BLaER1 treated with 17β-estradiol and CSF1 and Interleukin-3, amounts not matched to agents 10 nM and 100 nM (cell line): ENCODE measurements around the gene TLR6.

Experiments used
- H3K27ac ChIP-seq, 11 experiments: shearing (Covaris generic); formaldehyde crosslinking; 2 replicates each; pipeline ENCODE4 v1.8.1; 2022
- H3K27me3 ChIP-seq, 11 experiments: shearing (Covaris generic); formaldehyde crosslinking; 2 replicates each; pipeline ENCODE4 v1.8.1; 2022
- H3K36me3 ChIP-seq, 11 experiments: shearing (Covaris generic); formaldehyde crosslinking; 2 replicates each; pipeline ENCODE4 v1.8.1; 2022
- H3K4me1 ChIP-seq, 10 experiments: shearing (Covaris generic); formaldehyde crosslinking; 2 replicates each; pipeline ENCODE4 v1.8.1; 2022
- H3K4me2 ChIP-seq, 11 experiments: shearing (Covaris generic); formaldehyde crosslinking; 2 replicates each; pipeline ENCODE4 v1.8.1; 2022
- H3K4me3 ChIP-seq, 10 experiments: shearing (Covaris generic); formaldehyde crosslinking; 2 replicates each; pipeline ENCODE4 v1.8.1; 2022
- H3K9ac ChIP-seq, 11 experiments: shearing (Covaris generic); formaldehyde crosslinking; 2 replicates each; pipeline ENCODE4 v1.8.1; 2022
- H3K9me3 ChIP-seq, 11 experiments: shearing (Covaris generic); formaldehyde crosslinking; replicated peaks in 1 of 11; 2 replicates each; pipeline ENCODE4 v1.8.1; 2022
- H4K20me1 ChIP-seq, 11 experiments: shearing (Covaris generic); formaldehyde crosslinking; 2 replicates each; pipeline ENCODE4 v1.8.1; 2022
- Cebpa-rat ChIP-seq, 11 experiments: shearing (Covaris generic); IDR thresholded peaks; 2 replicates each; pipeline ENCODE4 v1.8.1; 2022

TLR6 gene

DNA sequence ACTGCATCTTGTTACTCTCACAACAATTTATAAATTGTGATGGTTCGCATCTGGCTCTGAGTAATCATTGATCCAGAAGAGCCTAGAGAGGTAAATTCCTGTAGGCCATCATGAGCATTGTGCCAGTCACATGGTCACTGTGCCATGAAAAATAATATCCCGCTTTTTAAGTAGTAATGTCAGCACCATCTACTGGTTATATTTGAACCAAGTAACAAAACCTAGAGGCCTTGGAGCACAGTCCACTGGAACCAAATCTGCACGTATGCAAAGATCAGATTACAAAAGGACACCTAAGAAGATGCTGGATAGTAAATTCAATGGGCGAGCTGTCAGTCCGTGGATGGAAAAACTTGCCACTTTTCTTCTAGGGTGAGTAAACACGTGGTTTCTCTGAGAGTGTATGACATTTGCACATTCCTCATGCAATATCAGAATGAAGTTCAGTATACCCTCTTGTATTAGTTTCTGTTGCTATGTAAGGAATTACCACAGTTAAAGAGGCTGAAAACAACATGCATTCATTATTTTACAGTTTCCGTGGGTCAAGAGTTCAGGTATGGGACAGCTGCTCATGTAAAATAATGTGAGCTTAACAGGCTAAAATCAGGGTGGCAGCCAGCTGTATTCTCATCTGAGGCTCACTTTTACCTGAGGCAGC, 37.8 kb upstream of the TLR6 start:
- Histone ChIP-seq H3K36me3 (peaks cover 0 to 19% (median 0%) of the 10 kb centered on the region in 11 experiments; a peak in 3 of 22 replicates), H3K4me2 (no peak overlapping the region), H3K27me3 (no peaks in the 10 kb centered on the region), H3K4me3 (no peak overlapping the region), H3K4me1 (peaks cover 0 to 14% (median 4%) of the 10 kb centered on the region in 10 experiments; a peak in 6 of 20 replicates), H3K27ac (no peak overlapping the region), H3K9ac (no peak overlapping the region), H3K9me3 (no peaks in the 10 kb centered on the region), H4K20me1 (no peaks in the 10 kb centered on the region)
- no peak for TF ChIP-seq Cebpa-rat (IDR thresholded peaks at IDR 0.05)

DNA sequence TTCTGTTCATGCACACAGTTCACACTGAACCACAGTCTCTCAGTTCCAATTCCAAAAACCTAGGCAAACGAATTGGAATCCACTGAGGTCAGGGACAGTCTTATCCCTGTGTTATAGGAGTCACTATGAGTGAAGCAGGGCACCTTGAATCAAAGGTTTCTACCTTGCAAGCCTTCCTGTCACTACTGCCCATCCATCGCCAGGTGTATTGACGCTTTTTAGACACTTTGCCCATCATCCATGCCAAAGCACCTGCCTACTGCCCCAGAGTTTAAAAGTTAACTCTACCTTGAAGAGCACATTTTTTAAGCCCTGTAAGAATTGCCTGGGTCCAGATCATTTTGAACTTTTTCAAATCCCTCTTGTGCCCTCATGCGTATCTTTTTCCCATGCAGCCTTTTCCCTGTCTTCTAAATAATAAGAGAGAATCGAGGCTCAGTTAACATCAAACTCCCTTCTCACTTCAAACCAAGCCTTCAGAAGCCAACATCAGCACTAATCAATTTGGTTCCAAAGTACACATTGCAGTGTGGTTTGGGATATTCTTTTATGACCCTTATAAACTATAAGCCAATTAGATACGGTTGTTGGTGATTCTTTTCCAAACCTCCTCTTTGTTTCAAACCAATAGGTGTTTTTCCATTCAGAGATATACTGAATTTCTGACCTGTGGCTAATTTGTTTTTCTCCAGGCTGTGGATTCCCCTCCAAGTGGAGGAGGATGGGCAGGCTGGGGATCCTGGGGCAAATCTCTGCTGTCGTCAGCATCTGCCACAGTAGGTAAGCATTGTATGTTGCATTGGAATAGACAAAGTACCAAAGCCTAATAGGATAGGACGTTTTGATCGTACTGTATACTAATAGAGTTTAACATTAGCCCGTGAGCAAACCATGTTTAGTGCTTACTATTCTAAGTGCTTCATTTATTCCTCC, 34.7 kb upstream of the TLR6 start:
- Histone ChIP-seq H3K9ac (no peak overlapping the region), H3K4me3 (no peak overlapping the region), H3K27me3 (no peaks in the 10 kb centered on the region), H4K20me1 (no peaks in the 10 kb centered on the region), H3K9me3 (no peaks in the 10 kb centered on the region), H3K4me1 (peaks cover 0 to 25% (median 4%) of the 10 kb centered on the region in 10 experiments; a peak in 6 of 20 replicates), H3K4me2 (no peak overlapping the region), H3K27ac (no peak overlapping the region), H3K36me3 (peaks cover 0 to 14% (median 0%) of the 10 kb centered on the region in 11 experiments; a peak in 2 of 22 replicates)
- TF ChIP-seq Cebpa-rat (IDR thresholded peaks at IDR 0.05), result no peak

DNA sequence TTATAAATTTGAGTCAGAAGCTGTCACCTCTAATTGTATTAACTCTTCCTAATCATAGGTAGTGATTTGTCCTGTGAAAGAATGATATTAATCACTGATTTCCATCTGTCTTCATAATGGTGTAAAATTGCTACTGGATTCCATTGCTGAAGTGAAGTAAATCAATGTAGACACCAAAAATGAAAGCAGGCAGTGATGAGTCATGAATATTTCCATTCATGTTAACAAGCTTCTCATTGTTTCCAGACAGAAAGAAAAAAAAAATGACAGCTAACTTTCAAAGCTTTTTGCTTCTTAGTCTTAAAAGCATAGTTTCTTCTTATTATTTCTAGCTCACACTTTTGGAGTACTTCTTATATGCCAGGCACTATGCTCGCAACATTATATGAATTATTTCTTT, 32.5 kb upstream of the TLR6 start:
- peak overlapping the region in 2 of 11 experiments; percentile 1 to 50; a peak in 1 of 22 replicates for H3K27ac ChIP-seq
- no peaks in the 10 kb centered on the region for H3K27me3 ChIP-seq
- no peaks in the 10 kb centered on the region for H3K9me3 ChIP-seq
- H3K4me1 ChIP-seq, result peaks cover 0 to 23% (median 0%) of the 10 kb centered on the region in 10 experiments; a peak in 5 of 20 replicates
- H3K4me2 ChIP-seq, result peak overlapping the region in 3 of 11 experiments; percentile 27 to 55 (median 44); a peak in 5 of 22 replicates
- no peak overlapping the region for H3K4me3 ChIP-seq
- H4K20me1 ChIP-seq, result no peaks in the 10 kb centered on the region
- H3K9ac ChIP-seq, result no peak overlapping the region
- no peak for TF ChIP-seq Cebpa-rat (IDR thresholded peaks at IDR 0.05)
- peaks cover 0 to 14% (median 0%) of the 10 kb centered on the region in 11 experiments; a peak in 2 of 22 replicates for H3K36me3 ChIP-seq

DNA sequence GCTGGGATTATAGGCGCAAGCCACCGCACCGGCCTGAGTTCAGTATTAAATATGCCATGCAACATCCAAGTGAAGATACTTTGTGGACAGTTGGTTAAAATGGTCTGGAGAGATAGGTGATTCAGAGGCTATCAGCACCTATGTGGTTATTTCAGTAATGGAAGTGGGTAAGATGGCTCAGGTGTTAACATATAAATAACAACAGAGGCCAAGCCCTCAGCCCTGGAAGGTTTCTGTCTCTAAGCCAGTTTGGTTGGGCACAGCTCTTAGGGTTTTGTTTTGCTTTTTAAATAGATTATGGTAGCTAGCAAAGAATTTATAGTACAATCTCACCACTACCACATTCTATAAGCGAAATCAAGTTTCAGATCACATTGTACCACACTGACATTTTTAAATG, 27.6 kb upstream of the TLR6 start:
- Histone ChIP-seq H3K27me3 (no peaks in the 10 kb centered on the region), H3K36me3 (peaks cover 0 to 9% (median 0%) of the 10 kb centered on the region in 11 experiments; a peak in 3 of 22 replicates), H3K4me1 (peaks cover 0 to 9% (median 4%) of the 10 kb centered on the region in 10 experiments; a peak in 6 of 20 replicates), H4K20me1 (no peaks in the 10 kb centered on the region), H3K4me2 (no peak overlapping the region), H3K9ac (no peak overlapping the region), H3K9me3 (no peaks in the 10 kb centered on the region), H3K4me3 (no peak overlapping the region), H3K27ac (no peak overlapping the region)
- TF ChIP-seq Cebpa-rat (IDR thresholded peaks at IDR 0.05), result no peak

DNA sequence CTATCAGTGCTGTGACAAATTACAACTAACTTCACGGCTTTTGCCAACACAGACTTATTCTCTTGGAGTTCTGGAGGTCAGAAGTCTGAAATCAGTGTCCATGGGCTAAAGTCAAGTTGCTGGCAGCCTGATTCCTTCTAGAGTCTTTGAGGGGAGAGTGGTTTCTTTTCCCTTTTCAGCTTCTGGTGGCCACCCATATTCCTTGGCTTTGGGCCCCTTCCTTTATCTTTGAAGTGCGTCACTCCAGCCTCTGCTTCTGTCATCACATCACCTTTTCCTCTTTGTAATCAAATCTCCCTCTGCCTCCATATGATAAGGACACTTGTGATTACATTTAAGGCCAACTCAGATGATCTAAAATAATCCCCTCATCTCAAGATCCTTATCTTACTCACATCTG, 20.0 kb upstream of the TLR6 start:
- peaks cover 0 to 28% (median 0%) of the 10 kb centered on the region in 11 experiments; a peak in 3 of 22 replicates for H3K36me3 ChIP-seq
- no peak for TF ChIP-seq Cebpa-rat (IDR thresholded peaks at IDR 0.05)
- H3K4me3 ChIP-seq, result no peak overlapping the region
- no peaks in the 10 kb centered on the region for H4K20me1 ChIP-seq
- H3K4me1 ChIP-seq, result peaks cover 0 to 9% (median 6%) of the 10 kb centered on the region in 10 experiments; a peak in 5 of 20 replicates
- H3K9ac ChIP-seq, result no peak overlapping the region
- H3K9me3 ChIP-seq, result peaks cover 0 to 11% (median 0%) of the 10 kb centered on the region in 11 experiments; a peak in 2 of 22 replicates
- no peak overlapping the region for H3K27ac ChIP-seq
- no peak overlapping the region for H3K4me2 ChIP-seq
- no peaks in the 10 kb centered on the region for H3K27me3 ChIP-seq

DNA sequence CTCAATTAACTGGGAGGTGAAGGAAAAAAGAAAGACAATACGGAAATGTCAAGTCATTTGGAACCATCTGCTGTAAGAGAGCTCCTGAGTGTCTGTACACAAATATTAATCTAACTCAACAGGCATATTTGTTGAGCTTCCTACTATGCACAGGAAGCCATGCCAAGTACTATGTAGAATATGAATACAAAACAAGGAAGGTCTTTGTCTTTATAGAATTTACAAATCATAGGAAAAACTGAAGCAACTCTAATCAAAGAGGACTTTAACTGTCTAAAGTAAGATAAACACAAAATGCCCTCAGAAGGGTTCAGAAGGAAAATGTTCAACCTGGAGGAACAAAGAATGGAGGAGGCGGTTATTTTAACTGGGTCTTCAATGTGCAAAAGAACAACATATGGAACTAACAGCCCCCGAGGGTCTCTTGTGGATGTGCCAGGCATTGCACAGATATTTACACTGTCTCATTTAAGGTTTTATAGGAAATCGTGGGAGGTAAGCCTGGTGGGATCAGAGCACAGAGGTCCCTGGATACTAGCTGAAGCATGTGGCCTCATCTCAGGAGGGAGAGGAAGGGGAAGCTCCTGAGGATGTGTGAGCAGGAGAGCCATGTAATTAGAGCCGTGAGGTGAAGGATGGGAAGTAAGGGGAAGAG, 16.8 kb upstream of the TLR6 start:
- TF ChIP-seq Cebpa-rat (IDR thresholded peaks at IDR 0.05), result no peak
- H3K9me3 ChIP-seq, result peaks cover 0 to 11% (median 0%) of the 10 kb centered on the region in 11 experiments; a peak in 2 of 22 replicates
- H4K20me1 ChIP-seq, result no peaks in the 10 kb centered on the region
- H3K4me1 ChIP-seq, result peaks cover 0 to 23% (median 0%) of the 10 kb centered on the region in 10 experiments; a peak in 7 of 20 replicates
- no peak overlapping the region for H3K27ac ChIP-seq
- peaks cover 0 to 21% (median 0%) of the 10 kb centered on the region in 11 experiments; a peak in 3 of 22 replicates for H3K36me3 ChIP-seq
- peaks cover 0 to 18% (median 9%) of the 10 kb centered on the region in 11 experiments; a peak in 19 of 22 replicates for H3K27me3 ChIP-seq
- peak overlapping the region in 2 of 11 experiments; percentile 3 to 6; a peak in 3 of 22 replicates for H3K4me2 ChIP-seq
- no peak overlapping the region for H3K9ac ChIP-seq
- H3K4me3 ChIP-seq, result no peak overlapping the region

DNA sequence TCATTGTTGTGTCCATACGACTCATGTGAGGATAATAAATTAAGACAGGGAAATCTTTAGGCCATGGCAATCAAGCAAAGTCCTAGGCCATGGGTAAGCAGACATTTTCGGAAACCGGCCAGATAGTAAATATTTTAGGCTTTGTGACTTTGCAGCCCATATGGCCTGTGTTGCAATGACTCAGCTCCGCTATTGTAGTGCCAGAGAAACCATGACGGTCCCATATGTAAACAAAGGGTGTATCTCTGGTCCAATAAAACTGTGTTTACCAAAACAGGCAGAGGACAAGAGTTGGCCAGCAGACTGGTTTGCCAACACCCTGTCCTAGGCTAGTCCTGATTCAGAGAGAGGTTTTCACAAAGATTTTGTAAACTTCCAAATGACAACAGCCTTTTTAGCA, 16.0 kb upstream of the TLR6 start:
- Histone ChIP-seq H3K4me2 (no peak overlapping the region), H3K27ac (no peak overlapping the region), H3K9ac (no peak overlapping the region), H3K4me3 (no peak overlapping the region), H3K27me3 (peaks cover 6 to 26% (median 17%) of the 10 kb centered on the region in 11 experiments; a peak in 20 of 22 replicates), H3K9me3 (peaks cover 0 to 11% (median 0%) of the 10 kb centered on the region in 11 experiments; a peak in 2 of 22 replicates), H3K4me1 (peaks cover 0 to 30% (median 5%) of the 10 kb centered on the region in 10 experiments; a peak in 10 of 20 replicates), H4K20me1 (no peaks in the 10 kb centered on the region), H3K36me3 (peaks cover 0 to 15% (median 0%) of the 10 kb centered on the region in 11 experiments; a peak in 2 of 22 replicates)
- no peak for TF ChIP-seq Cebpa-rat (IDR thresholded peaks at IDR 0.05)

DNA sequence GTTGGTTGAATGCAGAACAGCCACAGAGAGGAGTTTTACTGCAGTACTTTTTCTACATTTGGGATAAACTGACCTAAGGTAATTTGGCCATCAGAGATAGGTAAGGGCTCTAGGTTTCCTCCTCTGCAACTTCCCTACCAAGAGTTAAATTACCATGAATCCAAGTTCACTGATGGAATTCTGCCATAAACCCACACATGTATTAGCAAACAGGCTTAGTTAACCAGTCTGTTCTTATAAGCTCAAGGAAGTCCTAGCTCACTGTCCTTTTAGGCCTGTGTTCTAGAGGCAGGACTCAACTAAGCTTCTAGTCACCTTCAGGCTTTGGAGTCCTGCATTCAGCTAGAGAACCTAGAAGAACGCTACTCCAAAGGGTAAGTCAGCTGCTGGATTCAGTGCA, 15.0 kb upstream of the TLR6 start:
- peaks cover 0 to 8% (median 0%) of the 10 kb centered on the region in 11 experiments; a peak in 2 of 22 replicates for H3K9me3 ChIP-seq
- no peak overlapping the region for H3K4me3 ChIP-seq
- no peak overlapping the region for H3K9ac ChIP-seq
- peaks cover 0 to 6% (median 0%) of the 10 kb centered on the region in 11 experiments; a peak in 2 of 22 replicates for H3K36me3 ChIP-seq
- no peaks in the 10 kb centered on the region for H4K20me1 ChIP-seq
- peaks cover 0 to 35% (median 5%) of the 10 kb centered on the region in 10 experiments; a peak in 10 of 20 replicates for H3K4me1 ChIP-seq
- H3K27ac ChIP-seq, result no peak overlapping the region
- H3K27me3 ChIP-seq, result peaks cover 6 to 36% (median 28%) of the 10 kb centered on the region in 11 experiments; a peak in 20 of 22 replicates
- no peak for TF ChIP-seq Cebpa-rat (IDR thresholded peaks at IDR 0.05)
- no peak overlapping the region for H3K4me2 ChIP-seq
